Stimulated activated naive CD4-positive, alpha-beta T cell (primary cell): ENCODE data around the gene WIPF1.

Source experiments
- DNase-seq, 6 experiments: peaks; one replicate each; lab custom pipeline; 2025; lab: John Stamatoyannopoulos, UW

WIPF1 gene

GRCh38 chr2:174595116-174595809 lies 2.3 kb downstream of the WIPF1 start:
- peak in 2 of 6 experiments; percentile 30 to 42 for DNase-seq

GRCh38 chr2:174594456-174594855 lies 3.1 kb downstream of the WIPF1 start:
- peak in 2 of 6 experiments; percentile 24 to 43 for DNase-seq

- DNase-seq, result peak; percentile 26 to 89 (median 73)
Observed at GRCh38 chr2:174593574-174594203, 3.9 kb downstream of the WIPF1 start.

- no peak for DNase-seq
Observed at GRCh38 chr2:174593041-174593440, 4.6 kb downstream of the WIPF1 start.

- DNase-seq, result no peak
Observed at GRCh38 chr2:174591740-174592139, 5.9 kb downstream of the WIPF1 start.

GRCh38 chr2:174590928-174591648 lies 6.5 kb downstream of the WIPF1 start:
- peak in 1 of 6 experiments; percentile 14 for DNase-seq

- no peak for DNase-seq
Observed at GRCh38 chr2:174590346-174590745, 7.3 kb downstream of the WIPF1 start.

- DNase-seq, result no peak
Observed at GRCh38 chr2:174589334-174589733, 8.3 kb downstream of the WIPF1 start.

- no peak for DNase-seq
Observed at GRCh38 chr2:174588463-174588862, 9.1 kb downstream of the WIPF1 start.

GRCh38 chr2:174587579-174587978 lies 10.0 kb downstream of the WIPF1 start:
- DNase-seq, result no peak

GRCh38 chr2:174586418-174587295 lies 10.9 kb downstream of the WIPF1 start:
- no peak for DNase-seq

- DNase-seq, result no peak
Observed at GRCh38 chr2:174585657-174586252, 11.8 kb downstream of the WIPF1 start.

GRCh38 chr2:174585146-174585545 lies 12.5 kb downstream of the WIPF1 start:
- no peak for DNase-seq

GRCh38 chr2:174581491-174581890 lies 16.1 kb downstream of the WIPF1 start:
- no peak for DNase-seq

GRCh38 chr2:174580951-174581350 lies 16.7 kb downstream of the WIPF1 start:
- DNase-seq, result no peak

- DNase-seq, result peak; percentile 9 to 67 (median 40)
Observed at GRCh38 chr2:174577967-174578589, 19.5 kb downstream of the WIPF1 start.

- no peak for DNase-seq
Observed at GRCh38 chr2:174575124-174575776, 22.4 kb downstream of the WIPF1 start.

- no peak for DNase-seq
Observed at GRCh38 chr2:174574657-174575056, 22.9 kb downstream of the WIPF1 start.

- DNase-seq, result peak; percentile 13 to 55 (median 28)
Observed at GRCh38 chr2:174573621-174574081, 24.0 kb downstream of the WIPF1 start.

- DNase-seq, result no peak
Observed at GRCh38 chr2:174572556-174572955, 25.0 kb downstream of the WIPF1 start.
